GM04503 (cell line): ENCODE data around the gene PLA2G15.

ENCODE experiments used
- DNase-seq: peaks from one replicate; pipeline ENCODE4 v3.0.0-alpha.2; 2012; ENCODE audit warnings: low read depth

The PLA2G15 gene

GRCh38 chr16:68298907-68299561 is 53.9 kb downstream of the PLA2G15 start:
- DNase-seq: peak; percentile 75

GRCh38 chr16:68299571-68300453 is 54.6 kb downstream of the PLA2G15 start:
- no peak for DNase-seq

GRCh38 chr16:68300734-68301459 is 55.7 kb downstream of the PLA2G15 start:
- DNase-seq: no peak

- DNase-seq: no peak
Observed at GRCh38 chr16:68306633-68307032, 61.5 kb downstream of the PLA2G15 start.

GRCh38 chr16:68309799-68310198 is 64.6 kb downstream of the PLA2G15 start:
- DNase-seq: no peak

GRCh38 chr16:68310437-68310773 is 65.2 kb downstream of the PLA2G15 start:
- DNase-seq: no peak
